HG03469 (cell line): Measurements from ENCODE around the gene TMEM91.

Source experiments
- ATAC-seq: cut with Tn5 transposase; IDR thresholded peaks from one replicate; pipeline ENCODE4 v1.9.1; 2021; ENCODE audit warnings: mild to moderate bottlenecking, moderate library complexity, moderate number of reproducible peaks; ENCODE audit not compliant: unreplicated experiment

TMEM91 gene

GRCh38 chr19:41409288-41409687 is 33.0 kb downstream of the TMEM91 start:
- no peak for ATAC-seq

GRCh38 chr19:41410336-41411054 is 34.2 kb downstream of the TMEM91 start:
- no peak for ATAC-seq

DNA sequence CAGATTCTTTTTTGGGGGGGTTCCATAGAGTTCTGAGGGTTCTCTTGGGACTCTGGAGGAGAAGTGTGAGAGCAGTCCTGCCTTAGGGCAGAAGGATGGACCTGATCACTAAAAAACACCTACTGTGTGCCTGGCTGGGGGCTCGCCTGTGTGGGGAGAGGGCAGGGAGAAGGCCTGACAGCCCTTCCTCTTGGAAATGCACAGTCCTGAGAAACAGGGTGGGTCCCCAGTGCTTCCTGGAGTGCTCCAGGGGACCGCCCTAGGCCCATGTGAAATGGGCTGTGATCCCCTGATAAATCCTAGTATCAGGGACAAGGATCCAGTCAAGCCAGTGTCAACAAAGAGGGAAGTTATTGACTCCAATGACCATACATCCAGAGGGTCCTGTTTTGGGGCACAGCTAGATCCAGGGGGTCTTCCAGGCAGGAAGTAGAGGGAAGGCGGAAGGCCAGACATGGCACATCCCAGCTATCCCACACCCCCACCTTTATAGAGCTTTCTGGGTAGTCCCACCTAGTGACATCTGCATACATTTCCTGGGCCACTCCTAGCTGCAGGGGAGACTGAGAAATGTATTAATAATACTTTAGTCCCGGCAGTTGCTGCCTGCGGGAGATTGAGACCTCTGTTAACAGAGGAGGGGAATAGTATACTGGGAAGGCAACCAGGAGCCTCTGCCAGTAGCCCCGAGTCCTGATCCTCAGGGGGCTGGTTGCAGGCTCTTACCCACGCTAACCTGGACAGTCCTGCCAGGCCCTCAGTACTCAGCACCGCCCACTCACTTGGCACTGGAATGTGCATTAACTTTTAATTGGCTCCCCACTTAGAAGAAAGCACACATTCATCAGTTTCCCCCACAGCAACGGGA is 35.0 kb downstream of the TMEM91 start:
- ATAC-seq: no peak

DNA sequence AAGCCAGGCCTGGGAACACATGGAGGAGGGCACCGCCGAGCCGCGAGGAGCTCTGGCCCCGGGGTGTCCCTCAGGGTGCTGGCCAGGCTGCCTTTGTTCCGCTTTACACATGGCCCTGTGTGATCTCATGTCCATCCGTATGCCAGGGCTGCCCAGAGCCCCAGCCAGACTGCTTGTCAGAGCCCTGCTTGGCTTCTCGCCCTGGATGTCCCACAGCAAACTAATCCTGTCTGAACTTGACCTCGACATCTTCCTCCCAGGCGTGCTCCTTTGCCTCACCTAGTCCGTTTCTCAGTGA is 35.6 kb downstream of the TMEM91 start:
- no peak for ATAC-seq

- no peak for ATAC-seq
These were observed 36.6 kb downstream of the TMEM91 start for GRCh38 chr19:41412953-41413352.

DNA sequence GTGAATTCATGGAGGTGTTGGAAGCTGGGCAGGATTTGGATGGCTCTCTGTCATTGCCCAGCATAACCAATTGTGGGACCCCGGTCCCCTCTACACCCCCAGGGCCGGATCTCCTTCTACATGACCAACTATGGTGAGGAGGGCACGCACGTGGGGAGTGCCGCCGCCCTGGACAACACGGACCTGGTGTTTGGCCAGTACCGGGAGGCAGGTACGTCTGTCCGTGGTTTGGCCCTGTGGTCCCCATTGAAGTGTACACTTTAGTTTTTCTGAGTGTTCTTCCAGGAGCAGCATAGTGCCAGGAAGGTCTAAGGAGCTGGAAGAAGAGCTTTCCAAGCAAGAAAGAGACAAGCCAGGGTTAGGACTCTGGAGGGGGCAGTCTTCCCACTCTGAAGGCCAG is 37.6 kb downstream of the TMEM91 start:
- no peak for ATAC-seq

DNA sequence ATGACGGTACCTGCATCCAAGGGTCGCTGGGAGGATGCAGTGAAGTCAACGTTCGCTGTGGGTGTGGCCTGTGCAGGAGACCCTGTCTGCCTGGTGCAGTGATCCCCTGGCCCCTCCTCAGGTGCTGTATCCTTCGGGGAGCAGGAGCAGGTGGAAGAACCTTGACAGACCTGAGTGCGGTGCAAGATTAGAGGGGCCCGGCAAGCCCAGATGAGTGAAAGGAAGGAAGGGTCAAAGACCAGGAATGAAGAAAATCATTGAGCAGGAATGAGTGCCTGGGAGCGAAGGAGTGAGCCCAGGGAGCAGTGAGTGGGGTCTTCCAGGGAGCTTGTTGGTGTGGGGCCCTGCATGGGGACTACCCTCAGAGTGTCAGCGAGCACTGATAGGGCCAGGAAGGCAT is 38.1 kb downstream of the TMEM91 start:
- no peak for ATAC-seq

DNA sequence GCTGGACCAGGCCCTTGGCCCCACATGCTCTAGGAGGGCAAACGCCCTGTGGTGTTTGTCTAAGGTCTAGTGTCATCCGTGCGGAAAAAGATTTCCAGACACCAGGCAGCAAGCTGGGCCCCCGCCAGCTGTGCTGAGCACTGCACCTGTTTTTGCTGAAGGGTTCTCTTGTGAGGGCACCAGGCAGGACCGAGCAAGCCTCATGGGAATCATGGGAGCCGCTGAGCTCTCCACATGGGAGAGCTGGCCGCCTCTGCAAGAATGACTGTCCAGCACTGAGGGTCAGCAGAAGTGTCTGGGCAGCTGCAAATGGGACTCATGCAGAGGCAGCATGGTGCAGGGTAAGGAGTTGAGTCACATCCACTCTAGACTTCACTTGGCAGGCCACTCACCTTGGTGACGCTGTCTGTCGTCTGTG is 38.8 kb downstream of the TMEM91 start:
- no peak for ATAC-seq

- ATAC-seq: no peak
These were observed 39.9 kb downstream of the TMEM91 start for GRCh38 chr19:41416194-41416674.

DNA sequence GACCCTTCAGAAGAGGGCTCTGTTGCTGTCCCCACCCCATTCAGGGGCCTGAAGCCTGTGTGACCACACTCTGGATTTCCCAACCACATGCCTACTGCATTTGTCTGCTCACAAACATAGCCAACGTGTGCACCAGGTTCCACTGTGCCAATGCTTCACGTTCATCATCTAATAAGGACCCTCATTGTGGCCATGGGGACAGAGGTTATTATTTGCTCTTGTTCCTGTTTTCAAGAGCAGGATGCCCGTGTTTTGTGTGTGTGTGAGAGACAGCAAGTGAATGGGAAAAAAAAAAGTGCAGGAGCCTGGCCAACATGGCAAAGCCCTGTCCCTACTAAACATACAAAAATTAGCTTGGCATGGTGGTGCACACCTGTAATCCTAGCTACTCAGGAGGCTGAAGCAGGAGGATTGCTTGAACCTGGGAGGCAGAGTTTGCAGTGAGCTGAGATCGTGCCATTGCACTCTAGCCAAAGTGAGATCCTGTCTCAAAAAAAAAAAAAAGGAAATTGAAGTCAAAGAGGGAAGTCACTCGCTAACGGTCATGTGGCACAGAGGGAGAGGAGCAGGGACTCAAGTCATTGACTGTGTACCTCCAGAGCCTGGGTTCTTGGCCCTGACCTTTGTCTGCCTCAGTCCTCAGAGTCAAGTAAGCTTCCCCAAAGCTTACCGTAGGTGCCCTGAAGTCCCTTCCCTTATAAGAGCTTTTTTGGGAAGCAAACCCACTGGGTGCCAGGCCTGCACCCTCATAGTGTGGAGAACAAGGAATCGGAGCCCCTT is 44.0 kb downstream of the TMEM91 start:
- no peak for ATAC-seq

DNA sequence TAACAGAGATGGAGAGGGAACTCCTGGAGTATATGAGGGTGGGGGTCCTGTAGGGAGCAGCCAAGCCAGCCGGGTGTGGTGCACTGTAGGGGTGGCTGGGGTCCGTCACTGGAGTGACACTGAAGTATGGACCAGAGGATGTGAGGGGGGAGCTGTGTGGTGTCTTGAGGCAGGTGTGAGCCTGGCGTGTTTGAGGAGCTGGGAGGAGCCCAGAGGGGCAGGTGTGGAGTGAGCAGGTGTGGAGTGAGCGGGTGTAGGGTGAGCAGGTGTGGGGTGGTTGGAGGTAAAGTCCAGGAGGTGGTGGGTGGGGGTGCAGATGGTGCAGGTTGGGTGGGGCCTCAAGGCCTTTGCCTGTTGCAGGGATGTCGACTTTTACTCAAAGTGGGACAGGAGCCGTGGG is 45.0 kb downstream of the TMEM91 start:
- no peak for ATAC-seq

GRCh38 chr19:41421973-41422372 is 45.6 kb downstream of the TMEM91 start:
- no peak for ATAC-seq

DNA sequence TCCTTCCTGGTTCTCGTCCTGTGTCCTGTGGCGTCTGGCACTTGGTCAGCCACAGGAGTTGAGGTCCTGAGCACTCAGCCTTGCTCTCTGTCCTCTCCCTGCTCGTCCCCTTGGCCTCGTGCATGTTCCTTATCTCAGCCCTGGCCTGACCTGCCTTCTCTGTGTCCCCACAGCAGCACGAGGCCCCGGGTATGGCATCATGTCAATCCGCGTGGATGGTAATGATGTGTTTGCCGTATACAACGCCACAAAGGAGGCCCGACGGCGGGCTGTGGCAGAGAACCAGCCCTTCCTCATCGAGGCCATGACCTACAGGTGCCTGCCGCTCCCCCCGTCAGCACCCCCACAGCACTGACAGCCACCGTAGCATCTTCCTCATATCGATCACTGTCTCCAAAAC is 46.1 kb downstream of the TMEM91 start:
- ATAC-seq: no peak

- no peak for ATAC-seq
These were observed 46.6 kb downstream of the TMEM91 start for GRCh38 chr19:41422955-41423354.

DNA sequence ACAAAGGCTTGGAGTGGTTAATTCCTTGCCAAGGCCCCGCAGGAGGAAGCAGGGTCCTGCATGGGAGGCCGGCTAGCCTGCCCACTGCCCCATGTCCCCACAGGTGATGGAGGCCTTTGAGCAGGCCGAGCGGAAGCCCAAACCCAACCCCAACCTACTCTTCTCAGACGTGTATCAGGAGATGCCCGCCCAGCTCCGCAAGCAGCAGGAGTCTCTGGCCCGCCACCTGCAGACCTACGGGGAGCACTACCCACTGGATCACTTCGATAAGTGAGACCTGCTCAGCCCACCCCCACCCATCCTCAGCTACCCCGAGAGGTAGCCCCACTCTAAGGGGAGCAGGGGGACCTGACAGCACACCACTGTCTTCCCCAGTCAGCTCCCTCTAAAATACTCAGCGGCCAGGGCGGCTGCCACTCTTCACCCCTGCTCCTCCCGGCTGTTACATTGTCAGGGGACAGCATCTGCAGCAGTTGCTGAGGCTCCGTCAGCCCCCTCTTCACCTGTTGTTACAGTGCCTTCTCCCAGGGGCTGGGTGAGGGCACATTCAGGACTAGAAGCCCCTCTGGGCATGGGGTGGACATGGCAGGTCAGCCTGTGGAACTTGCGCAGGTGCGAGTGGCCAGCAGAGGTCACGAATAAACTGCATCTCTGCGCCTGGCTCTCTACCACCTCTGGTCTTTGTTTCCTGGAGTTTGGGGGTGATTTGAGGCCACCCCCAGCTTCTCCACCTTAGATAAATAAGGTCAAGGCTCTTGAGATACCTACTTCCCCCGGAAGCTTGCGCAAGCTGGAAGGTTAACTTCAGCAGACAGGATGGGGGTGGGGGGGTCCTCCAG is 48.2 kb downstream of the TMEM91 start:
- ATAC-seq: no peak

- no peak for ATAC-seq
These were observed 49.1 kb downstream of the TMEM91 start for GRCh38 chr19:41425174-41426115.

- ATAC-seq: no peak
These were observed 49.9 kb downstream of the TMEM91 start for GRCh38 chr19:41426116-41426841.

DNA sequence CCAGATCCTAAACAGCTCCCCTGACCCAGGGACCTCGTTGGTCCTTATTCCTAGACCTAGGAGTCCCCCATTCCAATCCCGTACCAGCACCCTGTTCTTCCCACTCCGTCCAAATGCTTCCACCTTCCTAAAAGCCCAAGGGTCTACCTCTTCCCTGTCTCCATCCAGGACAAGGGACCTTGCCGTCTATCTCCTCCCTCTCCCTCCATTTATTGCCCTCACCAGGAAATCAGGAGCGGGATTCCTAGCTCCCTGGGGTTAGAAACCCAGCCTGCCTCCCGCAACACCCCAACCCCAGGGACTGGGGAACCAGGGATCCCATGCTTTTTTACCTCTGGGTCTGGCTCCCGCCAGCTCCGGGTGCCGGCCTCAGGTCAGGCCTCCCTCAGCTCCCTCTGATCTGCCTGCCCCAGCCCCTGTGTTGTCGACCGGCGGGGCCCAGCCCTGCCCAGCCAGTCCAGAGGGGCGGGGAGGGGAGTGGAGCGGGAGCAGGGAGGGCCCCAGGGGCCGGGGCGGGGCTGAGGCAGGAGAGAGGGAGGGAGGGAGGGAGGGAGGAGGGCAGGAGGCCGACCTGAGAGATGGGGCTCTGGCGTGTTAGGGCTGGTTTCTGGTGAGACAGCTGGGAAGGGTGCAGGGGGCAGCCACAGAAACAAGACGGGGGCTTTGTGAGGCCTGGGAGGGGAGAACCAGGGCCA is 50.8 kb downstream of the TMEM91 start, which contains the start of gene B3GNT8:
Gene B3GNT8, minus strand, starts transcription at position 423 of the 695 bp plus-strand sequence. CDS start 596 bp downstream, outside the sequence.
- ATAC-seq: no peak
